Measurements from ENCODE around the gene INTS7. TPM values are rescaled to one million over a fixed set of nuclear protein-coding genes. Genes with fewer than 3 reads are reported as not detected.
"Not testable (repeated sequence)": the region's sequence is repeated elsewhere in the genome, so short reads cannot be mapped to it uniquely, and the experiment has no call there.

INTS7 gene
- total RNA-seq, 2 donors from 2014 or later, result 4.9 to 7.5 TPM

DNA sequence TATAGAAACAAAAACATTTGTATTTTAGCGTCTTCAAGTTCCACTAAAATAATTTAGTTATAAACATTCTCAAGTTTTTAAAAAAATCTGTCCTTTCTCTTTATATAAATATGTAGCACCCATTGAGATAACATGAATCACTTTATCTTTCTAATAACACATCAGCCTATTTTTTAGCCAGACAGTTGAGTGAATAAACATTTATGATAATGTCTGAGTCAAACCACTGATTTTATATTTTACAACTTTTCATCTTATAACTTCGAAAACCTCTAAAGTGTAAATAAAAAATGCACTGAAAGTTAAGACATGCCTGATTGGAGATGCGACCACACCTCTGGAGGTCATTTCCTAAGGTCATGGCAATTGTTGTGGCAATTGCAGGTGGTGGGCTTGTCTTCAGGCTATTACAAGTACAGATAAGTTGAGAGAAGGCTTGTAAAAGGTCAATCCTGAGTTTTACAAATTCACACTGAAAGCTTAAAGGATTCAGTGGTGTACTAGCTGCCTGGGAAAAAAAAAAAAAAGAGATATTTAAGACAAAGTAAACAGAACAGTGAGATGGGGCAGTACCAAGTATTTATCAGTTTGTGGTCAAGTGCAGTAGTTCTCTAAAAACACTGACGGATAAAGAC is 67.0 kb downstream of the INTS7 start:
- Histone ChIP-seq H3K27me3 (no peaks in the 10 kb centered on the region), H3K9me3 (no peaks in the 10 kb centered on the region), H3K4me1 (no peaks in the 10 kb centered on the region), H3K27ac (no peak overlapping the region), H3K4me3 (no peak overlapping the region), H3K36me3 (peaks cover 6% of the 10 kb centered on the region)
- TF ChIP-seq, protein P1, sequence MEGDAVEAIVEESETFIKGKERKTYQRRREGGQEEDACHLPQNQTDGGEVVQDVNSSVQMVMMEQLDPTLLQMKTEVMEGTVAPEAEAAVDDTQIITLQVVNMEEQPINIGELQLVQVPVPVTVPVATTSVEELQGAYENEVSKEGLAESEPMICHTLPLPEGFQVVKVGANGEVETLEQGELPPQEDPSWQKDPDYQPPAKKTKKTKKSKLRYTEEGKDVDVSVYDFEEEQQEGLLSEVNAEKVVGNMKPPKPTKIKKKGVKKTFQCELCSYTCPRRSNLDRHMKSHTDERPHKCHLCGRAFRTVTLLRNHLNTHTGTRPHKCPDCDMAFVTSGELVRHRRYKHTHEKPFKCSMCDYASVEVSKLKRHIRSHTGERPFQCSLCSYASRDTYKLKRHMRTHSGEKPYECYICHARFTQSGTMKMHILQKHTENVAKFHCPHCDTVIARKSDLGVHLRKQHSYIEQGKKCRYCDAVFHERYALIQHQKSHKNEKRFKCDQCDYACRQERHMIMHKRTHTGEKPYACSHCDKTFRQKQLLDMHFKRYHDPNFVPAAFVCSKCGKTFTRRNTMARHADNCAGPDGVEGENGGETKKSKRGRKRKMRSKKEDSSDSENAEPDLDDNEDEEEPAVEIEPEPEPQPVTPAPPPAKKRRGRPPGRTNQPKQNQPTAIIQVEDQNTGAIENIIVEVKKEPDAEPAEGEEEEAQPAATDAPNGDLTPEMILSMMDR (IDR thresholded peaks at IDR 0.05), result no peak
- DNase-seq (ENCODE audit: low spot score), result no peak

DNA sequence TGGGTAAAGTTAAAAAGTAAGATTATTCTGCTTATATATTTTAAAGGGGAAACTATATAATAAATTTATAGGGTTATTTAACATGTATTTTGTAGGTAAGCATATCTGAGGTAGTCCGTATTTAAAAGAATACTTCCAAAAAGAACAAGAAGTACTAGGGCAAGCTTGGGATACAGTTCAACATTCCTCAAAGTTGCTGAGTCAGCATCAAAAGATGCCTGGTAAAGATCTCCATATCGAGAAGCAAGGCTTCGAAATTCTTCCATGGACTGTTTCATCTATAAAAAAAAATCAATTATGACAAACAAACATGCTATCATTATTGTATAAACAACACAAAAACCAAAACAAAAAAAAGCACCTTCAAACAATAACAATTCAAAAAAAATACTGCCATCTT is 67.7 kb downstream of the INTS7 start:
- no peaks in the 10 kb centered on the region for H3K27me3 ChIP-seq
- DNase-seq (ENCODE audit: low spot score), result no peak
- H3K36me3 ChIP-seq, result peaks cover 6% of the 10 kb centered on the region
- H3K27ac ChIP-seq, result no peak overlapping the region
- no peaks in the 10 kb centered on the region for H3K4me1 ChIP-seq
- no peak overlapping the region for H3K4me3 ChIP-seq
- H3K9me3 ChIP-seq, result no peaks in the 10 kb centered on the region
- TF ChIP-seq, protein P1 (IDR thresholded peaks at IDR 0.05), result no peak

DNA sequence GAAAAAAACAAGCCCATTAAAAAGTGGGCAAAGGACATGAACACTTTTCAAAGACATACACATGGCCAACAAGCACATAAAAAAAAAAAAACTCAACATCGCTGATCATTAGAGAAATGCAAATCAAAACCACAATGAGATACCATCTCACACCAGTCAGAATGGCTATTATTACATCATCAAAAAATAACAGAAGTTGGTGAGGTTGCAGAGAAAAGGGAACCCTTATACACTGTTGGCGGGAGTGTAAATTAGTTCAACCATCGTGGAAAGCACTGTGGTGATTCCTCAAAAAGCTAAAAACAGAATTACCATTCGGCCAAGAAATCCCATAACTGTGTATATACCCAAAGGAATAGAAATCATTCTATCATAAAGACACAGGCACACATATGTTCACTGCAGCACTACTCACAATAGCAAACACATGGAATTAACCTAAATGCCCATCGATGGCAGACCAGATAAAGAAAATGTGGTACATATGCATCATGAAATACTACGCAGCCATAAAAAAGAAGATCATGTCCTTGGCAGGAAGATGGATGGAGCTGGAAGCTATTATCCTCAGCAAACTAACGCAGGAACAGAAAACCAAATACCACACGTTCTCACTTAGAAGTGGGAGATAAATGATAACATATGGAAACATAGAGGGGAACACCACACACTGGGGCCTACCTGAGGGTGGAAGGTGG is 70.1 kb downstream of the INTS7 start:
- TF ChIP-seq, protein P1 (IDR thresholded peaks at IDR 0.05), result no peak
- Histone ChIP-seq H3K36me3 (peaks cover 6% of the 10 kb centered on the region), H3K9me3 (no peaks in the 10 kb centered on the region), H3K4me1 (no peaks in the 10 kb centered on the region), H3K4me3 (no peak overlapping the region), H3K27me3 (no peaks in the 10 kb centered on the region), H3K27ac (no peak overlapping the region)
- DNase-seq (ENCODE audit: low spot score), result no peak

DNA sequence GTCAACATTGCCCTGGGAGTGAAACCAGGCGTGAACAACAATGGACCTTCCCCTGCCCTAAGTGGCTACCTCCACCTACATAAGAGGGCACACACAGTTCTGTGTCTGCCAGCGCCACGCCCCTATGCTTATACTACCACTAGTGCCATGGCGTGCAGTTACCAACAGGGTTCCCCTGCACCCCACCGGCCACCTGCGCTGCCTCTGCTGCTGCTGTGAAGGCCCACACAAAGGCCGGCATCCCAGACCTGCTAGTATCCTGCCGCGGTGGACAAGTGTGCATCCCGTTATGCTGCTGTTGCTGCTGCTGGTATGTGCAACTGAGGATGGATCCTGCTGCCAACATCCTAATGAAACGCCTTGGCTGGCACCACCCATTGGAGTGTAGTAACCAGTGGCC is 75.7 kb downstream of the INTS7 start:
- Histone ChIP-seq H3K36me3 (no peaks in the 10 kb centered on the region), H3K27me3 (no peaks in the 10 kb centered on the region), H3K9me3 (no peaks in the 10 kb centered on the region), H3K4me1 (no peaks in the 10 kb centered on the region), H3K27ac (no peak overlapping the region), H3K4me3 (no peak overlapping the region)
- DNase-seq (ENCODE audit: low spot score), result no peak
- TF ChIP-seq, protein P1 (IDR thresholded peaks at IDR 0.05), result no peak

DNA sequence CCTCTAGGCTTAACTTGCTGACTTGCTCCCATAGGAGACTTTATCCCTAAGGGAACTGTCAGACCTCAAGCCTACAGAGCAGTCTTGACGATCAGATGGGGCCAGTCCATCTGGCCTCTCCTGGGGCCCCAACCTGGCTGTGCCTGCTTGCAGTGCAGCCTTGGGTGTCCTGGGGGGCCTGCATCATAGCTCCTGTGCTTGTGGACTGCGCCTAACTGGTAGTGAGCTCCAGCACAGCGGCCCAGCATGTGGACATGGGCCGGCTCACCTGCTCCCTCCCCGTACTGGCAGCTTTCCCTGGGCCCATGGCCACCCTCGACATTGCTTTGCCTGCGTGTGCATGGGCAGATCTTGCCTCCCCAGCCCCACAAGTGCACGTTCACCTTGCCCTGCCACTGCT is 76.1 kb downstream of the INTS7 start:
- no peaks in the 10 kb centered on the region for H3K4me1 ChIP-seq
- no peak for DNase-seq (ENCODE audit: low spot score)
- TF ChIP-seq, protein P1 (IDR thresholded peaks at IDR 0.05), result no peak
- H3K27ac ChIP-seq, result no peak overlapping the region
- H3K4me3 ChIP-seq, result no peak overlapping the region
- no peaks in the 10 kb centered on the region for H3K9me3 ChIP-seq
- H3K36me3 ChIP-seq, result no peaks in the 10 kb centered on the region
- no peaks in the 10 kb centered on the region for H3K27me3 ChIP-seq

DNA sequence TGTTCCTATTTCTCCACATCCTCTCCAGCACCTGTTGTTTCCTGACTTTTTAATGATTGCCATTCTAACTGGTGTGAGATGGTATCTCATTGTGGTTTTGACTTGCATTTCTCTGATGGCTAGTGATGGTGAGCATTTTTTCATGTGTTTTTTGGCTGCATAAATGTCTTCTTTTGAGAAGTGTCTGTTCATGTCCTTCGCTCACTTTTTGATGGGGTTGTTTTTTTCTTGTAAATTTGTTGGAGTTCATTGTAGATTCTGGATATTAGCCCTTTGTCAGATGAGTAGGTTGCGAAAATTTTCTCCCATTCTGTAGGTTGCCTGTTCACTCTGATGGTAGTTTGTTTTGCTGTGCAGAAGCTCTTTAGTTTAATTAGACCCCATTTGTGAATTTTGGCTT is 81.3 kb downstream of the INTS7 start:
- not testable (repeated sequence) for H3K27me3 ChIP-seq; H3K9me3 ChIP-seq; H3K27ac ChIP-seq; H3K4me1 ChIP-seq; DNase-seq (ENCODE audit: low spot score); H3K36me3 ChIP-seq; H3K4me3 ChIP-seq

DNA sequence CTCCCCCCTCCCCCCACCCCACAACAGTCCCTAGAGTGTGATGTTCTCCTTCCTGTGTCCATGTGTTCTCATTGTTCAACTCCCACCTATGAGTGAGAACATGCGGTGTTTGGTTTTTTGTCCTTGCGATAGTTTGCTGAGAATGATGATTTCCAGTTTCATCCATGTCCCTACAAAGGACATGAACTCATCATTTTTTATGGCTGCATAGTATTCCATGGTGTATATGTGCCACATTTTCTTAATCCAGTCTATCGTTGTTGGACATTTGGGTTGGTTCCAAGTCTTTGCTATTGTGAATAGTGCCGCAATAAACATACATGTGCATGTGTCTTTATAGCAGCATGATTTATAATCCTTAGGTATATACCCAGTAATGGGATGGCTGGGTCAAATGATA is 81.8 kb downstream of the INTS7 start:
- H3K4me3 ChIP-seq; H3K36me3 ChIP-seq; H3K27me3 ChIP-seq; DNase-seq (ENCODE audit: low spot score); H3K27ac ChIP-seq; H3K4me1 ChIP-seq; H3K9me3 ChIP-seq: not testable (repeated sequence)
